Measurements from ENCODE around the gene VCAN.

GRCh38 chr5:83444445-83444844 lies 27.1 kb upstream of the VCAN start:
- TF ChIP-seq POLR2AphosphoS5 (IDR thresholded peaks at IDR 0.05) (no peak), CTCF (IDR thresholded peaks at IDR 0.05) (no peak)

Data from stomach (tissue), 4 donors.